ENCODE measurements around the gene HSP90AB1.

GRCh38 chr6:44235269-44235668 lies 11.6 kb upstream of the HSP90AB1 start:
- TF ChIP-seq CTCF (IDR thresholded peaks at IDR 0.05) (no peak), NFE2L2 (conservative IDR thresholded peaks at IDR 0.05; ENCODE audit: low read length) (no peak), REST (IDR thresholded peaks at IDR 0.05) (no peak), SMC3 (IDR thresholded peaks at IDR 0.05) (no peak), MAX (IDR thresholded peaks at IDR 0.05) (no peak), EP300 (IDR thresholded peaks at IDR 0.05) (no peak), USF2 (IDR thresholded peaks at IDR 0.05) (no peak), RCOR1 (IDR thresholded peaks at IDR 0.05; ENCODE audit: low read depth, low read length) (no peak), ELK1 (IDR thresholded peaks at IDR 0.05; ENCODE audit: low read depth, low read length) (no peak), POLR2A (IDR thresholded peaks at IDR 0.05; ENCODE audit: low read length) (no peak), RNF2 (IDR thresholded peaks at IDR 0.05; ENCODE audit: borderline replicate concordance, low read depth) (no peak)

Data from A549 (cell line).